HFFc6 (cell line): ENCODE data around the gene NRAS. TPM values are rescaled to one million over a fixed set of nuclear protein-coding genes. Genes with fewer than 3 reads are reported as not detected.

Experiments
- DNase-seq: peaks from one replicate; pipeline ENCODE4 v3.0.0-alpha.2; 2018
- H3K27ac Mint-ChIP-seq: 2 replicates; pipeline ENCODE4 v1.8.0; 2020; ENCODE audit warnings: mild to moderate bottlenecking, mixed read lengths
- H3K27me3 Mint-ChIP-seq: 2 replicates; pipeline ENCODE4 v1.8.0; 2021; ENCODE audit warnings: mild to moderate bottlenecking, moderate library complexity, mixed read lengths; ENCODE audit not compliant: insufficient read depth
- H3K36me3 Mint-ChIP-seq: 2 replicates; pipeline ENCODE4 v1.8.0; 2021; ENCODE audit warnings: low read depth, mixed read lengths
- H3K4me1 Mint-ChIP-seq: 2 replicates; pipeline ENCODE4 v1.8.0; 2020; ENCODE audit warnings: low read depth, mixed read lengths
- H3K4me3 Mint-ChIP-seq: 2 replicates; pipeline ENCODE4 v1.8.0; 2020; ENCODE audit warnings: mild to moderate bottlenecking, moderate library complexity, mixed read lengths
- H3K9me3 Mint-ChIP-seq: 2 replicates; pipeline ENCODE4 v1.8.0; 2020; ENCODE audit warnings: mild to moderate bottlenecking, mixed read lengths
- total RNA-seq, 6 experiments: library from RNA; stranded (reverse); fragmentation: NEBNext Ultra II Directional; extraction: Animal tissue kit (Norgen Biotek cat#: 25700); gene quantifications; 2 replicates in 1 of 6; 3 replicates in 5 of 6; pipeline ENCODE4 v1.2.3, GENCODE V29; 2021
- TF ChIP-seq, protein P1 (sequence below): fragments of 200-600 bp; sonication (generic); IDR thresholded peaks from 2 replicates; pipeline ENCODE4 v1.5.0; 2021; ENCODE audit warnings: antibody characterized with exemption, mild to moderate bottlenecking

The NRAS gene
- total RNA-seq, 6 experiments from 2014 or later = 38.9 to 60.1 (median 49.8) TPM

DNA sequence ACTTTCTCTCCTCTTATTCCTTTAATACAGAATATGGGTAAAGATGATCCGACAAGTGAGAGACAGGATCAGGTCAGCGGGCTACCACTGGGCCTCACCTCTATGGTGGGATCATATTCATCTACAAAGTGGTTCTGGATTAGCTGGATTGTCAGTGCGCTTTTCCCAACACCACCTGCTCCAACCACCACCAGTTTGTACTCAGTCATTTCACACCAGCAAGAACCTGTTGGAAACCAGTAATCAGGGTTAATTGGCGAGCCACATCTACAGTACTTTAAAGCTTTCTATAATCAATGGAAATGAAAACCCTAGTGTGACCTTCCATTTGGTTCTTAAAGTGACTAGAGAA, 643 bp downstream of the NRAS start:
- TF ChIP-seq, protein P1, sequence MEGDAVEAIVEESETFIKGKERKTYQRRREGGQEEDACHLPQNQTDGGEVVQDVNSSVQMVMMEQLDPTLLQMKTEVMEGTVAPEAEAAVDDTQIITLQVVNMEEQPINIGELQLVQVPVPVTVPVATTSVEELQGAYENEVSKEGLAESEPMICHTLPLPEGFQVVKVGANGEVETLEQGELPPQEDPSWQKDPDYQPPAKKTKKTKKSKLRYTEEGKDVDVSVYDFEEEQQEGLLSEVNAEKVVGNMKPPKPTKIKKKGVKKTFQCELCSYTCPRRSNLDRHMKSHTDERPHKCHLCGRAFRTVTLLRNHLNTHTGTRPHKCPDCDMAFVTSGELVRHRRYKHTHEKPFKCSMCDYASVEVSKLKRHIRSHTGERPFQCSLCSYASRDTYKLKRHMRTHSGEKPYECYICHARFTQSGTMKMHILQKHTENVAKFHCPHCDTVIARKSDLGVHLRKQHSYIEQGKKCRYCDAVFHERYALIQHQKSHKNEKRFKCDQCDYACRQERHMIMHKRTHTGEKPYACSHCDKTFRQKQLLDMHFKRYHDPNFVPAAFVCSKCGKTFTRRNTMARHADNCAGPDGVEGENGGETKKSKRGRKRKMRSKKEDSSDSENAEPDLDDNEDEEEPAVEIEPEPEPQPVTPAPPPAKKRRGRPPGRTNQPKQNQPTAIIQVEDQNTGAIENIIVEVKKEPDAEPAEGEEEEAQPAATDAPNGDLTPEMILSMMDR = no peak
- H3K36me3 Mint-ChIP-seq = peaks cover 67% of the 10 kb centered on the region
- H3K9me3 Mint-ChIP-seq = no peaks in the 10 kb centered on the region
- no peaks in the 10 kb centered on the region; the same call in 1 of the 2 replicates for H3K27me3 Mint-ChIP-seq
- H3K4me3 Mint-ChIP-seq = peak overlapping the region; percentile 99
- H3K27ac Mint-ChIP-seq = peak overlapping the region; percentile 99
- DNase-seq = no peak
- H3K4me1 Mint-ChIP-seq = peaks cover 46% of the 10 kb centered on the region

DNA sequence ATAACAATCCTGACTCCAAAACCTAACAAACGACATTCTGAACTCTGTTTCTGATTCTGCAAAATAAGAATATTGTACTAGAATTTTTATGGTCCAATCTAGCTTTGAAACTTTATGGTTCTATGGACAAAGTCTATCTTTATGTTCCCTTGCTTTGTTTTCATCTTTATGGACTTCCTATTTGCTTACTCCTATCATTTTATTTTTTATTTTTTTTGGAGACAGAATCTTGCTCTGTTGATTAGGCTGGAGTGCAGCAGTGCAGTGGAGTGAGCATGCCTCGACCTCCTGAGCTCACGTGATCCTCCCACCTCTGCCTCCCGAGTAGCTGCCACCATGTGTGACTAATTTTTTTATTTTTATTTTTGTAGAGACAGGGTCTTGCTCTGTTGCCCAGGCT, 3.6 kb downstream of the NRAS start:
- H3K36me3 Mint-ChIP-seq = peaks cover 53% of the 10 kb centered on the region

DNA sequence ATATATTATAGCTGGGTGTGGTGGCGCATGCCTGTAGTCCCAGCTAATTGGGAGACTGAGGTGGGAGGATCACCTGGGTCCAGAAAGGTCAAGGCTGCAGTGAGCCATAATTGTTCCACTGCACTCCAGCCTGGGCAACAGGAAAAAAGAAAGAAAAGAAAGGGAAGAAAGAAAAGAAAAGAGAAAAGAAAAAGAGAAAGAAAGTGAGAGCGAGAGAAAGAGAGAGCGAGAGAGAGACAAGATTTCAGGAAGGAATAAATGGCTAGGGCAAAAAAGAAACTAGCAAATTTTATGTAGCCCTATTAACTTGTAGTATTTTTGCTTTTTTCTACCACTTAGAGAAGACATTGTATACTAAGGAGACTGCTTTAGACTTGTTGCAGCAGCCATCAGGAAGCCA, 6.2 kb downstream of the NRAS start:
- Mint-ChIP-seq H3K27me3 (no peaks in the 10 kb centered on the region), H3K4me1 (peaks cover 7% of the 10 kb centered on the region), H3K36me3 (peaks cover 43% of the 10 kb centered on the region), H3K4me3 (no peak overlapping the region), H3K9me3 (no peaks in the 10 kb centered on the region), H3K27ac (no peak overlapping the region; the same call in 1 of the 2 replicates)
- DNase-seq = no peak
- TF ChIP-seq, protein P1 = no peak

More for the DNA sequence above, 3.6 kb downstream of the NRAS start:
- no peak overlapping the region for H3K27ac Mint-ChIP-seq
- TF ChIP-seq, protein P1 = no peak
- peaks cover 26% of the 10 kb centered on the region for H3K4me1 Mint-ChIP-seq
- no peak for DNase-seq
- H3K4me3 Mint-ChIP-seq = no peak overlapping the region
- H3K9me3 Mint-ChIP-seq = no peaks in the 10 kb centered on the region
- H3K27me3 Mint-ChIP-seq = no peaks in the 10 kb centered on the region; the same call in 1 of the 2 replicates

DNA sequence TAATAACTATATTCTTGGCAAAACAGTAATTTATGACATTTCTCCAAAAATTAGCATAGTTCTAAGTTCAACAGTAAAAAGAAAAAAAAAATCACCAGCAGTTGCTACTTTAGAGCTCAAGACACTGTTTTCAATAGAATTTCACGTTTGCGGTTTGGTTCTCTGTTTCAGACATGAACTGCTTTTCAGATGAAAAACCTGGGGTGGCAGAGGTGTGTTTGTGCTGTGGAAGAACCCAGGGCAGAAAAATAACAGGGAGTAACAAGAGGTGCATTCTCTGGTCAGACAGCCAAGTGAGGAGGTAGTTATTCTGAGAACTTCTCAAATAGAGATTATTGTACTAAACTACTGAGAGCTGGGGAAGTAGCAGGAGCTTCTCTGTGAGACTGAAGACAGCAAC, 9.0 kb downstream of the NRAS start:
- no peaks in the 10 kb centered on the region for H3K4me1 Mint-ChIP-seq
- H3K27ac Mint-ChIP-seq = no peak overlapping the region
- H3K9me3 Mint-ChIP-seq = no peaks in the 10 kb centered on the region
- no peak for DNase-seq
- TF ChIP-seq, protein P1 = no peak
- H3K36me3 Mint-ChIP-seq = peaks cover 32% of the 10 kb centered on the region
- H3K4me3 Mint-ChIP-seq = no peak overlapping the region
- no peaks in the 10 kb centered on the region for H3K27me3 Mint-ChIP-seq

DNA sequence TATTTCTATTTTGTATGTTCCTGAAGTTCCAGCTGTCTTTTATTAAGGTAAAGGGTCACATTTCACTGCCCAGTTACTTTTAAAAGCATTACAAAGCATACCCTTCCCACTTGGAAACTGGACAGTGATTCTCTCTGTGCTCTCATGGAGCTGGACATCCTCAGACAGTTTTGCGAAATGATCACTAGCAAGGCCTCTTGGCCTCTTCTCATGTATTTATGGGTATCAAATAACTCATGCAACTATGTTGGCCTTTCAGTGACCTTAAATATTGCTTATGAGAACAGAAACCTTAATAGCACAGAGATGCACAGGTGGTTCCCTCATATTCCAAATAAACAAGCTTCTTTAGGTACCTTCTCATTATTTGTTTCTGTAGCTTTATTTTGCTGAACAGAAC, 13.3 kb downstream of the NRAS start:
- H3K36me3 Mint-ChIP-seq = peaks cover 21% of the 10 kb centered on the region
- H3K27ac Mint-ChIP-seq = no peak overlapping the region
- H3K4me3 Mint-ChIP-seq = no peak overlapping the region
- TF ChIP-seq, protein P1 = no peak
- H3K4me1 Mint-ChIP-seq = peaks cover 12% of the 10 kb centered on the region
- DNase-seq = no peak
- H3K9me3 Mint-ChIP-seq = no peaks in the 10 kb centered on the region
- no peaks in the 10 kb centered on the region; the same call in 1 of the 2 replicates for H3K27me3 Mint-ChIP-seq

DNA sequence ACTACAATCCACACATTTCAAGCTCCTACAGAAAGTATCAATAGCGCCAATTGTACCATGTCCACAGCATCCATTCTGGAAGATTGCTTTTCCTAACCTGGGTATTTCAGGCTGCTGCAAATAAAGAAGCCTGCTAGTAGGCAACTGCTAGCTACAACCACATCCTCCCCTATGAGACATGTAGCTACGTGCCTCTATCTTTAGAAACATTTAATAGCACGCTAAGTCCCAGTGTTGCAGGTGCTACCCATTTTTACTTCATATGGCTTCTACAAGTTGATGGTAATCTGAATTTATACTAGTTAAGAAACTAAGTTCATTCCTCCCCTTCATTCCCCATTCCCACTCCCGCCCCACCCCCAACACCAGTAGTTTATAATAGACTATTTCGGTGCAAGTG, 13.8 kb downstream of the NRAS start:
- Mint-ChIP-seq H3K27ac (no peak overlapping the region), H3K36me3 (peaks cover 18% of the 10 kb centered on the region), H3K4me3 (no peak overlapping the region), H3K9me3 (no peaks in the 10 kb centered on the region), H3K27me3 (no peaks in the 10 kb centered on the region; the same call in 1 of the 2 replicates), H3K4me1 (peaks cover 12% of the 10 kb centered on the region)
- TF ChIP-seq, protein P1 = no peak
- no peak for DNase-seq
